HG02852 (cell line): ENCODE measurements around the gene TMED6.
"Not testable (repeated sequence)": the region's sequence is repeated elsewhere in the genome, so short reads cannot be mapped to it uniquely, and the experiment has no call there.

Experiments used
- ATAC-seq: cut with Tn5 transposase; IDR thresholded peaks from one replicate; pipeline ENCODE4 v1.9.1; 2021; ENCODE audit warnings: mild to moderate bottlenecking, moderate library complexity; ENCODE audit not compliant: unreplicated experiment

The TMED6 gene

DNA sequence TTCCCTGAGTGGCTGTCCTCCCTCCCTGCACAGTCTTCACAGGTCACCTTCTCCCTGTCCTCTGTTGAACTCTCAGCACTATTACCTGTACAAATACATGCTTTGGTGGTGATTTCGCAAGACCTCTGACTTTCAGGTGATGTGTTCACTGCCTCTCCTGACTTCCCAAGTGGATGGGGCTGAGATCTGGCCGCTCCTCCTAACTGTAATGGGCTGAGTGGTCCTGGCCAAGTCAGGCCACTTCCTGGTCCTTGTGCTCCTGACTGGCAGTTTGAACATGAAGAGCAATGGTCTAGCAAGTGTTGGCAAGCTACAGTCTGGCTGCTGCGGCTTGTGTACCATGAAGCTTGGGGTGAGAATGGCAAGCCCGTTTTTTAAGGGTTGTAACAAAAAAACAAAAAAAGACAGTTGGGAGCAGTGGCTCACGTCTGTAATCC, 11.7 kb upstream of the TMED6 start:
- ATAC-seq: no peak

GRCh38 chr16:69360070-69360469, 8.5 kb upstream of the TMED6 start:
- ATAC-seq: not testable (repeated sequence)

DNA sequence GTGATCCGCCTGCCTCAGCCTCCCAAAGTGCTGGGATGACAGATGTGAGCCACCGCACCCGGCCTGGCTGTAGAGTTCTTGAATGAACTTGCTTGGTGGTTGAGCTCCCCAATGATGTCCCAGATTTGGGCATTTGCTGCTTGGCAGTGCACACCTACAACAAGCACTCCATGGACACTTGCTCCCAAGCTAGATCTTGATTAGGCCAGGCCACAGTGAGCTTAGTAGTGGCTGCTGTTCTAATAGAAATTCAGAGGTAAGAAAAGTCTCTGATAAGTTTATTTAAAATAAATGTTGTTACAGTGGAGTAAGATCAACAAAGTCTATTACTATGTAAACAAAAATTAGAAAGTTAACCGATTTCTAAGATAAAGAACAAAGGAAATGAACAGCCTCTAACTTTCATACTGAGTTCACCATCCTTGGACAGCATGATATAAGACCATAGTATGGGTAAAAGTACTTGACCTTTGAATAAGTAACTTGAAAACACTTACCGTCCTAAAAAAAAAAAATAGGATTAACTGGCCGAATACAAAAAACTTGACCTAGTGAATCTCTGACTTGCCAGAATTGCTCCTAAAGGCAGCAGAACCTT, 951 bp downstream of the TMED6 start:
- ATAC-seq: no peak

- ATAC-seq: no peak
Measured at GRCh38 chr16:69349536-69349935, 2.0 kb downstream of the TMED6 start.

GRCh38 chr16:69348222-69348621, 3.4 kb downstream of the TMED6 start:
- no peak for ATAC-seq

DNA sequence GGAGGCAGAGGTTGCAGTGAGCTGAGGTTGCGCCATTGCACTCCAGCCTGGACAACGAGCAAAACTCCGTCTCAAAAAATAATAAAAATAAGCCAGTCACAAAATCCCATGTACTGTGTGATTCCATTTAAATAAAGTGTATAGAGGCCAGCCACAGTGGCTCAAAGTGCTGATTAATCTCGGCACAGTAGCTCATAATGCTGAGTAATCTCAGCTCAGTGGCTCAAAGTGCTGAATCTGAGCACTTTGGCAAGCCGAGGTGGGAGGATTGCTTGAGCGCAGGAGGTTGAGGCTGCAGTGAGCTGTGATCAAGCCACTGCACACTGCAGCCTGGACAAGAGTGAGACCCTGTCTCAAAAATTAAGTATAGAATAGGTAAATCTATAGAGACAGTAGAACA, 4.9 kb downstream of the TMED6 start:
- no peak for ATAC-seq

GRCh38 chr16:69345923-69346322, 5.7 kb downstream of the TMED6 start:
- no peak for ATAC-seq

DNA sequence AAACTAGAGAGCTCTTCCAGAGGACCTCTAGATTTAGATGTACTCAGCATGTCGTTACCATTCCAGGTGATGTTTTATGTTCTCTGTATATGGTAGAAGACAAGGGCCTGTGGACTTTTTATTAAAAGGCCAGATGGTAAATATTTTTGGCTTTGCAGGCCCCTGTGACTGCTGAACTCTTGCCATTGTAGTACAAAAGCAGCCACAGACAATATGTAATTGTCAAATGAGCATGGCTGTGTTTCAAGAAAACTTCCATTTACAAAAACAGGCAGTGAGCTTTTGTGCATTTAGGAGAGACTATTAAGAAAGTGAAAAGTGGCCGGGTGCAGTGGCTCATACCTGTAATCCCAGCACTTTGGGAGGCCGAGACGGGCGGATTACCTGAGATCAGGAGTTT, 7.4 kb downstream of the TMED6 start:
- ATAC-seq: no peak

DNA sequence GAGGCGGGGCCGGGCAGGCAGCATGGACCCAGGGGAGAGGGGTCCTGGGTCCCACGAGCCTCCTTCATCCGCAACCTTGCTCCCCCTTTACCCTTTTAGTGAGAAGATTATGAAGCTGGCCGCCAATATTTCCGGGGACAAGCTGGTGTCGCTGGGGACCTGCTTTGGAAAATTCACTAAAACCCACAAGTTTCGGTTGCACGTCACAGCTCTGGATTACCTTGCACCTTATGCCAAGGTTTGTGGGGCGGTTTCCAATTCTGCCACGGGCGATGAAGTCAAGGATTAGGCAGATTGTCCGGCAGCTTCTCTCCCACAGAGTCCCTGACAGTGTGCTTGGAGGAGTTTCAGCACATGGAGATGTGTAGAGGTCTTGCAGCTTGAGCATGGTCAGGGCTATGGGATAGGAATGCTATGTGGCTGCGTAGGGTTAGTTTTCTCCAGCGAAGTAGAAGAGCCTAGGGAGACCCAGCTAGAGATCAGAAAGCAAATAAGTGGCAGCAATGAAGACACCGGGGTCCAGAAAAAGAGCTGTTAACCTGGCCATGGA, 11.4 kb downstream of the TMED6 start:
- ATAC-seq: no peak

DNA sequence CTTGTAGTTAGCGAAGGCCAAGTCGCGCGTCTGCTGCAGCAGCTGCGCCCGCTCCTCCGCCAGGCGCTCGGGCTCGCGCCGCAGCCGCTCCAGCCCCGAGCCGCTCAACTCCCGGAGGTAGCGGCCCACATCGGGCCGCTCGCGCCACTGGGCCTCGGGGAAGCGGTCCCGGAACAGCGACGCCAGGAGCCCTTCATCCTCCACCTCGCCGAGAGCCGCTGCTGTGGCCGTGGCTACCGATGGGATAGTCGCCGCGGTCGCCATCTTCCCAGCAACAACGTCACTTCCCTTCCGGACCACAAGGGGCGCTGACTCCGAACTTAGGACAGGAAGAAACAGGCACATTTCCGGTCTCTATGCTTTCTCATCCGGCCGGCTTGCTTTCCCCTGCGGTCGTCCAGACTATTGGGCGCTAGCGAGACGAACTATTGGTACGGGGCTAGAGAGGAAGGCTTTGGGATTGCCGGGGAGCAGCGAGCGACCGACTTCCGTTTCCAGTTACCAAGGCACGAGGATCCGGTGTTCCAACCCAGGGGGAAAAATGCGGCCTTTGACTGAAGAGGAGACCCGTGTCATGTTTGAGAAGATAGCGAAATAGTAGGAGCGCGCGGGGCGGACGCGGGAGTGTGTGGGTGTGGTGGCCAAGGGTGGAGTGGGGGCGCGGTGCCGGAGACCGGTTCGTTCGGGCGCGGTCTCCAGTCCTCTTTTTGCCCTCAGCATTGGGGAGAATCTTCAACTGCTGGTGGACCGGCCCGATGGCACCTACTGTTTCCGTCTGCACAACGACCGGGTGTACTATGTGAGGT, 12.1 kb downstream of the TMED6 start, which contains the start of the genes COG8 and NIP7:
TSS of gene COG8 (minus strand) at position 276 of the 806 bp plus-strand sequence. CDS start at position 264, 12 bp downstream.
TSS of gene NIP7 (plus strand) at position 484 of the 806 bp plus-strand sequence. CDS start at position 542, 58 bp downstream.
- peak; percentile 93 for ATAC-seq

DNA sequence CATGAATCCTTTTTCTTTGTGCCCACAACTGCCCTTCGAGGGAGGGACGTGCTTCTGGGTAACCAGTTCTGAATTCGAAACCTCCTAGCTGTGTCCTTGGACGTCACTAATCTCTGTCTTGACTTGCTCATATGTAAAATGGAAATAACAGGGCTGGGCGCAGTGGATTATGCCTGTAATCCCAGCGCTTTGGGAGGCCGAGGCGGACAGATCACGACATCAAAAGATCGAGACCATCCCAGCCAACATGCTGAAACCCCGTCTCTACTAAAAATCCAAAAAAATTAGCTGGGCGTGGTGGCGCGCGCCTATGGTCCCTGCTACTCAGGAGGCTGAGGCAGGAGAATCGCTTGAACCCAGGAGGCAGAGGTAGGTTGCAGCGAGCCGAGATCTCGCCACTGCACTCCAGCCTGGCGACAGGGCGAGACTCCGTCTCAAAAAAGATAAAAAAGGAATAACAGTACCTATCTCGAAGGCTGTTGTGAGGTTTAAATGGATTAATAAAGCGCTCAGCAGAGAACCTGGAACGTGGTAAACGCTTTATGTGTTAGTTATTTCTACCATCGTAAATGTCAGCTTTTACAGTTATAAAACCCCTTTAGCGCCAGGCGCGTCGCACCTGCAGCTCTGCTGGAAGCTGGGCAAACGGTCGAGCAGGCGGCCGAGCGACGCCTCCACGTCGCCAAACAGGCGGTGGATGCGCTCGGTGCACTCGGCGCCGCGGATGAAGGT, 12.9 kb downstream of the TMED6 start:
- ATAC-seq: no peak

- ATAC-seq: no peak
Measured at GRCh38 chr16:69334696-69335095, 16.9 kb downstream of the TMED6 start.

DNA sequence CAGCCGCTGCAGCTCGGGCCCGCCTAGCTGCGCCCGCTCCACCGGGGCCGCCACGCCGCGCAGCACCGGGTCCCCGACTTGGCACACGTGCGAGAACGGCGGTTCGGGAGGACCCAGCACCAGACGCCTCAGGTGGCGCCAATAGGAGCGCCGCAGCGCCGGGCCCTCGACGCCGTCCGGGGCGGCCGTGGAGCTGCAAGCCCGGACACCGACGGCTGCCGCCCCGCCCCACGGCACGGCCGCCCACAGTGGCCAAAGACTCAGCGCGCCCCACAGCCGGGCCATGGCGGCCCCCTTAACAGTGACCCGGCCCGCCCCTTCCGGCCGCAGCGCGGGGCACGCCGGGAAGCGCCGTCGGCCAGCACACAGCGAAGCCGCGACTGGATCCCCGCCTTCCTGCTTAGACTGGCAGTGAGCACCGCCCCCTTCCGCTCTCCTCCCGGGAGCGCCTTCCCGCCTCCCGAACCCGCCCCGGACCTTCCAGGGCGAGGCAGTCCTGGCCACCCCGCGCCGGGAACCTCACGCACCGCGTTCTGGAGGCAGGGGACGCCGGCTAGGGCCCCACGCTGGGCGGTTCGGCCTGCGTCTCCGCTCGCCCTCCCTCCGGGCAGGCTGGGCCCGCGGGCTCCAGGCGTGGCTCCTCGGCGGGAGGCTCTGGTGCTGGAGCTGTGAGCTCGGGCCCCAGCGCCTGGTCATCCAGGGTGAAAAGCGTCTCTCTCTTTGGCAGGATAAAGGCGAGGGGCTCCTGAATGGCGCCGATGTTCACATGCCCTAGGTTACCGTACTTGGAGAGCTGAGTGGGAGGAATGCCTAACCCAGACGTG, 21.1 kb downstream of the TMED6 start, which contains the start of gene PDF:
TSS of gene PDF (minus strand) at position 303 of the 824 bp plus-strand sequence. CDS start at position 285, 18 bp downstream.
- ATAC-seq: peak; percentile 91

- peak; percentile 36 for ATAC-seq
Measured at GRCh38 chr16:69329369-69330285, 22.0 kb downstream of the TMED6 start.

- ATAC-seq: no peak
Measured at GRCh38 chr16:69328854-69329316, 22.7 kb downstream of the TMED6 start.

- ATAC-seq: no peak
Measured at GRCh38 chr16:69327585-69328310, 23.8 kb downstream of the TMED6 start.

DNA sequence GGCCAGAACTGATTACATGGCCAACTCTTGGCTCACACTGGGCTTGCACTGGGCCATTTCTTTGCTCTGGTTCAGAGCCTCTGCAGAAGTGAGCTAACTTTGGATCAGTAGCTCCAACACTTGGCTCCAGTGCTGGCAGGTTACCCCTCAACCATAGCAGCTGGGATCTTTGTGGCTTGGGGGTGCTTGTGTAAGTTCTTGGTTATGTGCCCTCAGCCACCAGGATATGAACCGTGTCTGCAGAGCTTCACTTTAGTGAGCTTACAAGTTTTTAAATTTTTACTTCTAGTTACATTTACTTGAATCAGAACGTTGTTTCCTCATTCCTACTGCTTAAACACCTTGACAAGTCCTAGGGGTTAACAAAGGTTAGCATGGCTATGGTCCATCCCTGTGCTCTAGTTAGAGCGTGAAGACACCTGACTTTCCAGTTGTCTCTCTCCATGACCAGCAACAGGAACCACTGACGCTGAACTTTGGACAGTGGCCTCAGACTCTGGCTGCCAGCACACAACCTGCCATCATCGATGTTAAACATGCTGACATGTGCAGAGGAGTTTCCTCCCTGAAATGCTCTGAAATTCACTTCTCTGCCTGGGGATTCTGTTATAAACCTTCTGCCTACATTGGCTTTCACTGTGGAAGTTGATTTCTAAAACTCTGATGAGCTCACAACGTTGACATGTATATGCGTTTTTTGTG, 25.3 kb downstream of the TMED6 start:
- no peak for ATAC-seq

DNA sequence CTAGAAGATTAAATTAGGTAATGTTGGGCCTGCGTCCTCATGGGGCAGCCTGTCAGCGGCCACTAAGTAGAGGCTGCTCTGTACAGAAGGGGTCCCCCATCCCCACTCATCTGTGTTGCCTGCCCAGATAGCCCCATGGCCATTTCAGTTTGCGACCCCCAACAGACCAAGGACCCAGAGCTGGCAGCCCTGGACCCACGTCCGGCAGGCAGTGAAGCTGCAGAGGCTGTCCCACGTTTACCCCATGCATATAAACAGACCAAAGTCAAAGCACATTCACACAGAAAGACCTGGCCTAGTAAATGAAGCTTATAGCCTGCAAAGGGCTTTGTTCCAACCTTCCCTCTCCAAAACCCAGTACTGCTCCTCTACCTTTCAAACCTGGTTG, 25.8 kb downstream of the TMED6 start:
- ATAC-seq: no peak
